ENCODE results near the gene PRSS12.

PRSS12 gene

DNA sequence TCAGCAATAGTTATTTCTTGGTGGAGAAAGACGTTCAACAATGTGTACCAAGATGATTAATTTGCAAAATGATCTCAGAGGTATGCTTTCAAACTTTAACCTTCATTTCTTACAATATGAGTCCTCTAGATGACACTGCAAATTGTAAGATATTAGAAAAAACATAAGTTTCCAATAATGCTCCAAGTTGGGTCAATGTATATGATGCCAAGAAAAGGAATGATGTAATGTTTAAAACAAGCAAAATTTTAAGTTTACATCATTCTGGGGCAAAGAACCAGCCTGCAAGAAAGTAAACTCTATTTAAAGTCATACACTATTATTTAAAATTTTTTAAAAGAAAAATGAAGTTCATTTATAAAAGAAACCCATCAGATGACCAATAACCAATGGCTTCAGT is 56.1 kb downstream of the PRSS12 start:
- no peak for TF ChIP-seq CTCF (IDR thresholded peaks at IDR 0.05; ENCODE audit: borderline replicate concordance, insufficient read depth, low read depth, low read length)
- no peak overlapping the region for H3K4me3 ChIP-seq (ENCODE audit: low read depth, low read length)

DNA sequence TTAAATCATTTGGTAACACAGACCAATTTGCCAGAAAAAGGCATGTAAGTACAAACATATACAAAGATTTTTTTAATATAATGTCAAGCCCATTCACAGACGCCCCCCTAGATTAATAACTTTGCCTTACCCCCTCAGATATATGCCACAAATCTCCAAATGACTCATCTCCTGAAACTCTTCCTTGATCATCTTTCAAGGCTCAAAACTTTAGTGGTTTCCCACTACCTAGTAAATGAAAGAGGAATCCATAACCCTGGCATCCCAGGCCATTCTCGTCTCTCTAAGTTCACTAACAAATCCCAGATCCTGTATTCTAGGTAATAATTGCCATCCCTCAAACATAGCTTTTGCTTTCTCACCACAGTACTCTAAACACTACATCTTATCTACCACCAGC is 61.9 kb downstream of the PRSS12 start:
- TF ChIP-seq CTCF (IDR thresholded peaks at IDR 0.05; ENCODE audit: borderline replicate concordance, insufficient read depth, low read depth, low read length) = no peak

GRCh38 chr4:118289794-118290193 is 63.0 kb downstream of the PRSS12 start:
- TF ChIP-seq CTCF (IDR thresholded peaks at IDR 0.05; ENCODE audit: borderline replicate concordance, insufficient read depth, low read depth, low read length) = no peak

More for the DNA sequence above, 61.9 kb downstream of the PRSS12 start:
- no peak overlapping the region for H3K4me3 ChIP-seq (ENCODE audit: low read depth, low read length)

GRCh38 chr4:118287711-118288451 is 64.9 kb downstream of the PRSS12 start:
- no peak overlapping the region for H3K4me3 ChIP-seq (ENCODE audit: low read depth, low read length)
- TF ChIP-seq CTCF (IDR thresholded peaks at IDR 0.05; ENCODE audit: borderline replicate concordance, insufficient read depth, low read depth, low read length) = no peak

More at GRCh38 chr4:118289794-118290193, 63.0 kb downstream of the PRSS12 start:
- no peak overlapping the region for H3K4me3 ChIP-seq (ENCODE audit: low read depth, low read length)

DNA sequence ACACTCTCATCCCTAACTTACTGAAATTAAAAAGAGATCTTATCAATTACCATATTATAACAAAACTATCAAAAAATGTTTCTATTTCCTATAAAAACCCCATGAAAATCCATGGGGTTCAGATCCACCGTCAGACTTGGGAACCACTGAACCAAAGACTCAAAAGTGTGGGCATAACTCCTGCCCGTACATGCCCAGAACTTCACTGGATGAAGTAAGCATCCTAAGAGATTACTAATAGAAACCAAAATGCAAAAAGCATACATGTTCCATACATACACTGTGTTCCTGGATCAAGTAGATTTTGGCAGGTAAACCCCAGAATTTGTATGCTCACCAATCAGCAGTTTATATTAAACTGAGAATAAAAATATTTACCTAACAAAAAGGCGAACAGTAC is 66.1 kb downstream of the PRSS12 start:
- no peak overlapping the region for H3K4me3 ChIP-seq (ENCODE audit: low read depth, low read length)
- TF ChIP-seq CTCF (IDR thresholded peaks at IDR 0.05; ENCODE audit: borderline replicate concordance, insufficient read depth, low read depth, low read length) = no peak

DNA sequence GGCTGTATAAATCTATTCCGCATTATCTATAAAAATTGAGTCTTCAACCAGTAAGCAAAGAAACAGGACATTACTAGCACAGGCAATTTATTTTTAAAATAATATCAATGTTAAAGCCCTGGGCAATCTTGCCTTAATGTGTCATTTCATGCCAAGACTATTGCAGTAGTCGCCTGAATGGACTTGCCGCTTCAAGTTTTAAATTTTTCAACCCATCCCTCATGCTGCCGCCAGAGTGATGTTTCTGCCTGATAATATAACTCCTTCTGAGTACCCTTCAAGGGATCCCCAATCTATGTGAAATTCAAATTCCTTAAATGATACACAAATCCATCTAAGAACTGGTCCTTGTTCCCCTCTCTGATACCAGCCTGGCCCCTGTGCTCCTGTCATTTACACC is 66.9 kb downstream of the PRSS12 start:
- TF ChIP-seq CTCF (IDR thresholded peaks at IDR 0.05; ENCODE audit: borderline replicate concordance, insufficient read depth, low read depth, low read length) = no peak
- H3K4me3 ChIP-seq (ENCODE audit: low read depth, low read length) = no peak overlapping the region

DNA sequence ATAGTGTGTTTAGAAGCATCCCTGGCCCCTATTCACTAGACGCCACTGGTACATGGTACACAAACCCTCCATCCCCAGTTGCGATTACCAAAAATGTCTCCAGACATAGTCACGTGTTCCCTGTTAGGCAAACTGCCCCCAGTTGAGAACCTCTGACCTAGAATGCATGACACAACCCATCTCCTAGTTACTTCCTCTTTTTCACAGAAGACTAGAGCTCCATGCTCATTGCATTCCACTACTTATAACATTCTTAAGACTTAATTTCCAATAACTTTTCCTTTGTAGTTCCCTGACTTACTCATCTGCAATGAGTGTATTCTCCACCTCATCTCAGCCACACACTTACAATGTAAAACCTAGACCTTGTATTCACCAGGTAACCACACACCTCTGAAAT is 68.6 kb downstream of the PRSS12 start:
- H3K4me3 ChIP-seq (ENCODE audit: low read depth, low read length) = no peak overlapping the region
- no peak for TF ChIP-seq CTCF (IDR thresholded peaks at IDR 0.05; ENCODE audit: borderline replicate concordance, insufficient read depth, low read depth, low read length)
